ENCODE results near the gene TFB1M.
"Not testable (repeated sequence)": the region's sequence is repeated elsewhere in the genome, so short reads cannot be mapped to it uniquely, and the experiment has no call there.

TFB1M gene

DNA sequence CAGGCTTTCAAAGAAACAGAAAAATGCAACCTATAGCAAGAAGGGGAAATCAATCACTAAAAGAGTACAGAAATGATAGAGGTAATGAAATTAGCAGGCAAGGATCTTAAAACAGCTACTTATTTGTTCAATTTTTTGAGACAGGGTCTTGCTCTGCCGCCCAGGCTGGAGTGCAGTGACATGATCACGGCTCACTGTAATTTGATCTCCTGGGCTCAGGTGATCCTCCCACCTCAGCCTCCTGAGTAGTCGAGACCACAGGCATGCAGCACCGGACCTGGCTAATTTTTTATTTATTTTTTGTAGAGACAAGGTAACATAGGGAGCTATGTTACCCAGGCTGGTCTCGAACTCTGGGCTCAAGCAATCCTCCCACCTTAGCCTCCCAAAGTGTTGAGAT is 21.6 kb downstream of the TFB1M start:
- DNase-seq: no peak

- no peak for DNase-seq
These were observed 23.0 kb downstream of the TFB1M start for GRCh38 chr6:155291291-155291690.

GRCh38 chr6:155290491-155290890 is 23.8 kb downstream of the TFB1M start:
- DNase-seq: no peak

DNA sequence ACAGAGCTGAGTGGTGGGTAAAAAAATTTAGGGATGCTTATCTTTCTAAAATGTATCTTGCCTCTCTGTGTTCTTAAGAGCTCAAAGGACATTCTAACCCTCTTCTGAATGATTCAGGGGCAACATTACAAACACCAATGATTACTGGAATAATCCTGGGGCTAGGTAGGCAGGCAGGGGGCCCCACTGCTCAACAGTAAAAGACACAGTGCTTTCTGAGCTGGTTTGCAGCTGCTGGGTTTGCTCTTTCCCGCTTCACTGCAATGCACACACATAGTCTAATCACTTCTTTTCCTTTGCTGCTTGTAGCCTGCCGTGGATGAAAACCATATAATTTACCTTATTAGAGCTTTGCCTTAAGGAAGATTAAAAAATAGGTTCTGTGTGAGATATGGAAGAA is 26.5 kb downstream of the TFB1M start:
- DNase-seq: no peak

- no peak for DNase-seq
These were observed 29.5 kb downstream of the TFB1M start for GRCh38 chr6:155284775-155285174.

DNA sequence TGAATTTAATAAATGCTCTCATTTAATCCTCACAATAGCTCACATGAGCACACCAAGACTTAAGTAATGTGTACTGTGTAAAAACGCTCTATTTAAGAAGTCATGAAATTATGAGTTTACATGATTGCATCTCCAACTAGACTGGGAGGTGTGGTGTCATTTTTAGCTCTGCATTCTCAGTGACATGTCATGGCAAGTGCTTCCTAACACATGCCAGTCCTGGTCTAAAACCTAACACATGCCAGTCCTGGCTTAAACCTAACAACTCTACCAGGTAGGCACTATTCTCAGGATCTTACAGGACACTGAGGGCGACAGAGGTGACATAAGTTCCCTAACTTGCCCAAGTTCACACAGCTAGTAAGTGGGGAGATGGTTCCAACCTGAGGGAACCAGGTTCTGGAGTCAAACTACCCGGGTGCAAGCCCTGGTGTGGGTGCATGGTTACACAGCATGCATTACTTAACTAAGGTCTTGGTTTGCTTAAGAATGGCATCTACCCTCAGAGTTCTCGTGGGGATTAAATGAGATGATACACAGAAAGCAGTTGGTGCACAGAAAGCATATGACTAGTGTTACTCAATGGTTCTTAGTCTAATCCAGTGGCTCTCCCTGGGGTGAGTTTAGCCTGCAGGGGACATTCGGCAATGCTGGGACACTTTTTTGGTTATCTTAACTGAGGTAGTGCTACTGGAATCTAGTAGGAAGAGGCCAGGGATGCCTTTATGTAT is 35.8 kb downstream of the TFB1M start:
- no peak for DNase-seq

DNA sequence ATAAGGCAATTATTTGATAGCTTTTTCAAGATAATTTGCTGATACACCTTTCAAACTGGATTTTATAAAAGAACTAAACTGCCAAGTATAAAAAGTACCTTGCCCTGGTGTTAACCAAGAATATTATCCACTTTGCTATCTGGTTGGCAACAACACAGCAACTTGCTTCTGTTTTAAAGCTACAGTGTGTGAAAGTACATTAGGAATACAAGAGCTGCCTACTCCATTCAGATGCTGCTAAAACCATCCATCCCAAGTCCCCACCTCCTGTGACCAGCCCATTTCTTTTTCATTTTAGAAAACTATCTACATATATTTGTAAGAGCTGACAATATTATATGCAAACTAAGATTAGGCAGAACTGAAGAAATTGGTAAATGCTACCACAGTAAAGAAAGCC is 37.6 kb downstream of the TFB1M start:
- no peak for DNase-seq

GRCh38 chr6:155275808-155276480 is 38.3 kb downstream of the TFB1M start:
- DNase-seq: no peak

DNA sequence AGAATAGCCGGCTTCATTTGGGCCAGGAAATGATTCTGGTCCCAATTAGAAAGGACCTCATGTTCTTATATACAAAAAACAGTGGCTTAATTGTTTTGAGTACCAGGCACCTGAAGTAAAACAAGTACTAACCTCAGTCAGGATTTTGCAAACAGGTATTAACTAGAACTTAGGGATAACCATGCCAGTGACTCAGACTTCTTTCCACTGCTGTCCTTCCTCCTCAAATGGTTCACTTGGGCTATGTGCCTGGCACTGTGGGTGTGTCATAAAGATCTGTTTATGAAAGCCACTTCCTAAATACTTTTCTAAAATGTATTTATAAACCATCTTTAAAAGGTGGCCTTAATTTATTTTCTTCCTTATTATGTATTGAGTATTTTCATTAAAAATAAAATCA is 39.8 kb downstream of the TFB1M start:
- DNase-seq: no peak

- DNase-seq: no peak
These were observed 40.2 kb downstream of the TFB1M start for GRCh38 chr6:155274106-155274505.

DNA sequence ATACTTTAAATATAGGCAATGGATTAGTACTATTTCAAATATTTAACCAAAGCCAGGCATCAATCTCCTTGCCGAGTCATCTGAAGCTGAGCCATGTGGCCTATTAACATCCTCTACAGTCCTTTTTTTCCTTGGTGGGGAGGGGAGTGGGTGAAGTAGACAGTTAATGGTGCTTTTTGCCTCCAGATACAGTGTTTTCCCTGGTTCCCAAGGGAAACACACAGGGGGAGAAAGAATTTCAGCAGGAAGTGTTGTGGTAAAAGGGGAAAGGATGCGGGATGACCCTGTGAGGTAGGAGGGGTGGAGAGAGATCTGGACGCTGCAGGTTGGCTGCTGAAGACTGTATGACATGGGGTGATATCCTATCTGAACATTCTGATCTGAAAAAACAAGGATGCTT is 40.9 kb downstream of the TFB1M start:
- DNase-seq: no peak

GRCh38 chr6:155272353-155273232 is 41.7 kb downstream of the TFB1M start:
- no peak for DNase-seq

- DNase-seq: no peak
These were observed 43.1 kb downstream of the TFB1M start for GRCh38 chr6:155271145-155271544.

GRCh38 chr6:155270561-155271091 is 43.7 kb downstream of the TFB1M start:
- DNase-seq: no peak

DNA sequence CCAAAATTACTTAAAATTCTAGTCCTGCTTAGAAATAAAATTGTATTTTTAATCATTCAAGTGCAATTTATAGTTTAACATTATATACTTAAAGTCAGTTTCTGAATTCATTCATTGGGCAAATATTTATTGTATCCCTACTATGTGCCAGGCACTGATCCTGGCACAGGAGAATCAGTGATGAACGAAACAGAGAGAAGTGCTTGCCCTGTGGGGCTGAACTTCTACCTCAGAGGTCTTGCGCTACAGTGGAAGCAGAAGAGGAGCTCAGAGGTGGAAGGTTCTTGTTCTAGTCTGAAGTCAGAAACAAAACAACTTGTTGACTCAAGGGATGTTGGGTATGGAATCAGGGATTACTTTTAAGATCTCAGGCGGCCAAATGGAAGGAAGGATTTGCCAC is 44.5 kb downstream of the TFB1M start:
- no peak for DNase-seq

- DNase-seq: not testable (repeated sequence)
These were observed 46.0 kb downstream of the TFB1M start for GRCh38 chr6:155268088-155268867.

GRCh38 chr6:155267411-155267810 is 46.9 kb downstream of the TFB1M start:
- DNase-seq: no peak

- DNase-seq: no peak
These were observed 48.3 kb downstream of the TFB1M start for GRCh38 chr6:155265843-155266535.

DNA sequence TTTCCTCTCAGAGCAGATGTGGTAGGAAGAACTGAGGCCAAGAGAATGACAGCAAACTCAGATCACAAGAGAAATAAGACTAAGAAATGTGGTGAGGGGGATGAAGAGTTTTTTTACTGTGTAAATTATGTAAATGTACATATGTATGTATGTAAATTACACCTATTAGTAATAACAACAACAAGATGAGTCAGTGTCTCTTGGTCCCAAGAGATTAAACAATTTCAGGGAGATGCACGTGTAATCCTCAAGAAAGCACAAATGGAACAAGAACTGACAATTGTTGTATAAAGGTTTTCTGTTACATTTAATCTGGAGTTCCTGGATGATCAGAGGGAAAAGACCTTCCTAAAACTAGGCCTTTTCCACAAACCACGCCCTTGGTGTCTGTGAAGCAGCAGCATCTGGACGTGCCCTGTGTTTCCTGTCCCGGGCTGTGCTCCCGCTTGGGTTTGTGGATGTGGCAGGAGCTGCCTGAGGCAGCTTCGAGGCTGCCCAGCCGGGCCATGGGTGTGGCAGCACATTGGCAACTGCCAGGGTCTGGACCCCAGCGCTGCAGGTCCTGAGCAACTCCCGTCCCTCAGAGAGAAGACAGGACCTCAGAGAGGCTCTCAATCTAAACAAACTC is 49.5 kb downstream of the TFB1M start:
- no peak for DNase-seq

GRCh38 chr6:155263373-155264063 is 50.8 kb downstream of the TFB1M start, which contains the start of gene CLDN20:
Gene CLDN20, plus strand, starts transcription at chr6:155264013. Its CDS starts 11,707 bp downstream, at chr6:155275720.
- DNase-seq: no peak

GRCh38 chr6:155262655-155263054 is 51.6 kb downstream of the TFB1M start:
- DNase-seq: no peak
